ENCODE data around the gene CTNNA1. TPM values are rescaled to one million over a fixed set of nuclear protein-coding genes. Genes with fewer than 3 reads are reported as not detected.
"Not testable (repeated sequence)": the region's sequence is repeated elsewhere in the genome, so short reads cannot be mapped to it uniquely, and the experiment has no call there.

Gene CTNNA1
- total RNA-seq, 1 donor from 2014 or later: 361 TPM

DNA sequence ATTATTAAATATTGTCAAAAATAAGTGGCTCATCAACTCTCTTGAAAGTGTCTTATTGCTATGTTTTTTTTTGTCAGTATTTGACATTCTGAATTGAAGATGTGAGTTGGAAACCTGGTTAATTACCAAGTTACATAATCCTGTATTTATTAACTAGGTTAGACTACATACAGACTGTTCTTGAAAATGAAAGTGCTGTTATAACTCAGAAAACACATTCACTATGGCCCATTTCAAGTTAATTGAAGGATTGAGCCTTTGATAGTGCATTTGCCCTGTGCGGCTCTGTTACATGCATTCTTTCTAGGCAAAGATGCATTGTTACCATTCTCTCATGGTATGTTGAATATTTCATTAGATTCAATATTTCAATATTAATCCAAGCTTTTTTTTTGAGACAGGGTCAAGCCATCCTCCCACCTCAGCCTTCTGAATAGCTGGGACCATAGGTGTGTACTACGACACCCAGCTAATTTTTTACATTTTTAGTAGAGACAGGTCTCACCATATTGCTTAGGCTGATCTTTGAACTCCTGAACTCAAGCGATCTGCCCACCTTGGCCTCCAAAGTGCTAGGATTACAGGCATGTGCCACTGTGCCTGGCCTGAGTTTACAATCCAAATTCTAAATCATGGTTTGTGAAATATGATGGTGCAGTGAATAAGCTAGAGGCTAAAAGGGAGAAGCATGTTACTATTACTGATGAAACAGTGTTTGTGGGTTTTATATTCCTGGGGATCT is 10.0 kb downstream of the CTNNA1 start:
- Histone ChIP-seq H3K27ac (peak overlapping the region; percentile 8), H3K4me3 (no peak overlapping the region), H3K9me3 (no peaks in the 10 kb centered on the region), H3K27me3 (ENCODE audit: low read depth) (no peaks in the 10 kb centered on the region), H3K4me1 (peaks cover 60% of the 10 kb centered on the region), H3K36me3 (peaks cover 17% of the 10 kb centered on the region)
- ATAC-seq (no peak), DNase-seq (no peak)
- TF ChIP-seq, protein P1, sequence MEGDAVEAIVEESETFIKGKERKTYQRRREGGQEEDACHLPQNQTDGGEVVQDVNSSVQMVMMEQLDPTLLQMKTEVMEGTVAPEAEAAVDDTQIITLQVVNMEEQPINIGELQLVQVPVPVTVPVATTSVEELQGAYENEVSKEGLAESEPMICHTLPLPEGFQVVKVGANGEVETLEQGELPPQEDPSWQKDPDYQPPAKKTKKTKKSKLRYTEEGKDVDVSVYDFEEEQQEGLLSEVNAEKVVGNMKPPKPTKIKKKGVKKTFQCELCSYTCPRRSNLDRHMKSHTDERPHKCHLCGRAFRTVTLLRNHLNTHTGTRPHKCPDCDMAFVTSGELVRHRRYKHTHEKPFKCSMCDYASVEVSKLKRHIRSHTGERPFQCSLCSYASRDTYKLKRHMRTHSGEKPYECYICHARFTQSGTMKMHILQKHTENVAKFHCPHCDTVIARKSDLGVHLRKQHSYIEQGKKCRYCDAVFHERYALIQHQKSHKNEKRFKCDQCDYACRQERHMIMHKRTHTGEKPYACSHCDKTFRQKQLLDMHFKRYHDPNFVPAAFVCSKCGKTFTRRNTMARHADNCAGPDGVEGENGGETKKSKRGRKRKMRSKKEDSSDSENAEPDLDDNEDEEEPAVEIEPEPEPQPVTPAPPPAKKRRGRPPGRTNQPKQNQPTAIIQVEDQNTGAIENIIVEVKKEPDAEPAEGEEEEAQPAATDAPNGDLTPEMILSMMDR (IDR thresholded peaks at IDR 0.05): no peak
- intact Hi-C loops (cut with DNase I): no loop called here

DNA sequence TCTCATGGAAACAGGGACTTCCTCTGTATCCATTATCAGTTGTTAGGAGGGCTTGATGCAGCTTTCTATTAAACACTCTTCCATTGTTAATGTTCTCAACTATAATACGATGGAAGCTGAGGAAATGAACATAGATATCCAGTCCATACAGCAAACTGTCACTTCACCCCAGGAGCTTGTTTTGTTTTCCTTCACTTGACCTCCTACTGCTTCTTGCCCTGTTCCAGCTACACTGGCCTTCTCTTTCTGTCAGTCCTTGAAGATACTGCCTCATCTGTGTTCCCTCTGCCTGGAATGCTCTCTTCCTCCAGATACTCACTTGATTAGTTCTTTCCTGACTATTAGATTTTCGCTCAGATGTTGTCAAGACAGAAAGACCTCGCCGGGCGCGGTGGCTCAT is 17.1 kb downstream of the CTNNA1 start:
- H3K27ac ChIP-seq: no peak overlapping the region
- H3K4me1 ChIP-seq: peaks cover 71% of the 10 kb centered on the region
- TF ChIP-seq, protein P1 (IDR thresholded peaks at IDR 0.05): no peak

DNA sequence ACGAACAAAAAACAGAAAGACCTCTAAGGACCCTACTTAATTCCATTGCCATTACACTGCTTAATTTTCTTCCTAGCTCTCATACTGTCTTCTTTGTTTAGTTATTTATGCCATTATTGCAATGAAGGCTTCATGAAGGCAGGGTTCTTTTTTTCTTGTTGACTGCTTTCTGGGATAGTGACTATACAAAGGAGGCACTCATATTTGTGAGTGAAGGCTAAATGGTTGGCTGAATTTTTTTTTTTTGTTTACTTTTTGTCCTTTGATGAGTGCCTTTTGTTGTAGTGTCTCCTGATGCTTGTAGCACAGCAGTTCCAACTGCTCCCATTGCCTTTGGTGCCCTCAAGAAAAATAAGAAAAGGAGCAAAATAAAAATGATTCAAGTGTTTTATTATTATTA is 17.8 kb downstream of the CTNNA1 start:
- TF ChIP-seq, protein P1 (IDR thresholded peaks at IDR 0.05): no peak
- no peak overlapping the region for H3K27ac ChIP-seq
- no peak overlapping the region for H3K4me3 ChIP-seq
- DNase-seq (no peak), ATAC-seq (no peak)
- H3K36me3 ChIP-seq: no peaks in the 10 kb centered on the region
- no peaks in the 10 kb centered on the region for H3K27me3 ChIP-seq (ENCODE audit: low read depth)
- H3K9me3 ChIP-seq: no peaks in the 10 kb centered on the region
- intact Hi-C loops (cut with DNase I): no loop called here
- peaks cover 67% of the 10 kb centered on the region for H3K4me1 ChIP-seq

More for the DNA sequence above, 17.1 kb downstream of the CTNNA1 start:
- no peak for DNase-seq
- intact Hi-C loops (cut with DNase I): no loop called here
- no peaks in the 10 kb centered on the region for H3K36me3 ChIP-seq
- H3K9me3 ChIP-seq: no peaks in the 10 kb centered on the region
- no peak for ATAC-seq
- no peak overlapping the region for H3K4me3 ChIP-seq
- H3K27me3 ChIP-seq (ENCODE audit: low read depth): no peaks in the 10 kb centered on the region

DNA sequence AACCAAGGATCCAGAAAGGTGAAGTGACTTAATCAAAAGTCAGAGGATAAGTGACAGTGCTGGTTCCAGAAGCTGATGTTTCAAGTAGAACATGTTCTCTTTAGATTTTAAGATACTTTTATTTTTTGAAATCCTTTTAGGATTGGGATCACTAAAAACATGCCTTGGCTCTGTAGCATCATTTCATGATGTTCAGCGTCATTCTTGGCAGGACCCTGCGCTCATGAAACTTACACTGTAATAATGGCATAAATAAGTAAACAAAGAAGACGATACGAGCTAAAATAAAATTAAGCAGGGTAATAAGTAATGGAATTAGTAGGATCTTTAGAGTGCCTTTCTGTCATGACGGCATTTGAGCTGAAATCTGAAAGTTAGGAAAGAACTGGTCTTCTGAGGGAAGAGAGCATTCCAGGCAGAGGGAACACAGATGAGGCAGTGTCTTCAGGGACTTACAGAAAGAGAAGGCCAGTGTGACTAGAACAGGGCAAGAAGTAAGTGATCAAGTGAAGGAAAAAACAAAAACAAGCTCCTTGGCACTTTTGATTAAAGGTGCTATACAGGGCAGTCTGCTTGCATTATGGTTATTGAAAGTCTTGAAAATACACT is 19.9 kb downstream of the CTNNA1 start:
- intact Hi-C loops (cut with DNase I): no loop called here
- Histone ChIP-seq H3K4me1 (peaks cover 53% of the 10 kb centered on the region), H3K9me3 (no peaks in the 10 kb centered on the region), H3K36me3 (peaks cover under 1% of the 10 kb centered on the region), H3K4me3 (no peak overlapping the region), H3K27me3 (ENCODE audit: low read depth) (no peaks in the 10 kb centered on the region), H3K27ac (no peak overlapping the region)
- TF ChIP-seq, protein P1 (IDR thresholded peaks at IDR 0.05): no peak
- DNase-seq (no peak), ATAC-seq (peak in 1 of 2 donors; percentile 27)

DNA sequence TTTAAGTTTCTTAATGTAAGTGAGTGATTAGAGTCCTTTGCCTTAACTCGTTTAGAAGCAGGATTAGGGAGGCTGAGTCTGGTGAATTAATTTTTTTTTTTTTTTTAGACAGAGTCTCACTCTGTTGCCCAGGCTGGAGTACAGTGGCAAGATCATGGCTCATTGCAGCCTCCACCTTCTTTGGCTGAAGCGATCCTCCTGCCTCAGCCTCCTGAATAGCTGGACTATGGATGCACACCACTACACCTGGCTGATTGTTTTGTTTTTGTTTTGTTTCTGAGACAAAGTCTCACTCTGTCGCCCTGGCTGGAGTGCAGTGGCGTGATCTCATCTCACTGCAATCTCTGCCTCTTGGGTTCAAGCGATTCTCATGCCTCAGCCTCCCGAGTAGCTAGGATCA is 20.4 kb downstream of the CTNNA1 start:
- H3K27ac ChIP-seq; H3K4me3 ChIP-seq; H3K36me3 ChIP-seq; H3K9me3 ChIP-seq; intact Hi-C loops (cut with DNase I); ATAC-seq; H3K27me3 ChIP-seq (ENCODE audit: low read depth); DNase-seq: not testable (repeated sequence)
- peaks cover 50% of the 10 kb centered on the region for H3K4me1 ChIP-seq

DNA sequence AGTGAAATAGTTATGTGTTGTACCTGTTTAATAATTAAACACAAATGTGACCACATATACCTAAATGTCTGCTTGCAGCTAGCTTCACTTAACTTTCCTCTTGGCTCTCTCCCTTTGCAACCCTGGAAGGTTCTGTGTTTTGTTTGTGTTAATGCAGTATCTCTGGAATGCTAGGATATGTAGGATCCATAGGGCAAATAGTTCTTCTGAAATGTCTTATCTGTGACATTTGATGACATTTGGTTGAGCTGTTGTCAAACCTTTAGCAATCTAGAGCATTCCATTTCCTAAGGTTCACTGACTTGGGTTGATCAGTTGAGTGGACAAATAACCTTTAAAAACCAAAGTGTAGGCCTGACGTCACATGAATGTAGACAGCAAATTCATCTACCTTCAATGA is 21.8 kb downstream of the CTNNA1 start:
- H3K4me1 ChIP-seq: peaks cover 43% of the 10 kb centered on the region
- H3K36me3 ChIP-seq: peaks cover 5% of the 10 kb centered on the region
- intact Hi-C loops (cut with DNase I): no loop called here
- DNase-seq (no peak), ATAC-seq (peak in 1 of 2 donors; percentile 6)
- H3K9me3 ChIP-seq: no peaks in the 10 kb centered on the region
- H3K27me3 ChIP-seq (ENCODE audit: low read depth): no peaks in the 10 kb centered on the region
- no peak overlapping the region for H3K4me3 ChIP-seq
- no peak overlapping the region for H3K27ac ChIP-seq
- TF ChIP-seq, protein P1 (IDR thresholded peaks at IDR 0.05): no peak
